Measurements from ENCODE around the gene ERG.
A peak's percentile ranks its signal among the peaks of the same experiment; 100 is the strongest.

- TF ChIP-seq CTCF (conservative IDR thresholded peaks at IDR 0.05; ENCODE audit: low read depth in 2 of 2) = no peak
- TF ChIP-seq POLR2AphosphoS5 (IDR thresholded peaks at IDR 0.05; ENCODE audit: low read depth) = no peak
- TF ChIP-seq ZNF114 (CRISPR knock-in tag; IDR thresholded peaks at IDR 0.05) = no peak
- TF ChIP-seq CREB1 (CRISPR knock-in tag; IDR thresholded peaks at IDR 0.05; ENCODE audit: low read depth) = no peak
- no peak for TF ChIP-seq EZH2phosphoT487 (IDR thresholded peaks at IDR 0.05; ENCODE audit: unreplicated experiment)
- peak; percentile 60 for TF ChIP-seq REST (IDR thresholded peaks at IDR 0.05; ENCODE audit: unreplicated experiment)
- no peak for TF ChIP-seq EZH2 (IDR thresholded peaks at IDR 0.05; ENCODE audit: low read depth, unreplicated experiment)
- no peak for TF ChIP-seq JUNB (IDR thresholded peaks at IDR 0.05; ENCODE audit: unreplicated experiment)
- no peak for TF ChIP-seq STAT1 (IDR thresholded peaks at IDR 0.05; ENCODE audit: unreplicated experiment)
Observed at GRCh38 chr21:38533887-38534286, 35.6 kb upstream of the ERG start.
